DMS153 treated with DMSO at 0.1 percent for 48 hours (cell line): ENCODE data around the gene CFAP210.

ENCODE experiments used
- DNase-seq: peaks from one replicate; lab custom pipeline; 2025; ENCODE audit not compliant: unreplicated experiment; lab: John Stamatoyannopoulos, UW

The CFAP210 gene

GRCh38 chr2:169694113-169694893, at the start of gene CFAP210, which contains the start of gene PHOSPHO2:
CFAP210 (minus strand) TSS chr2:169694405; CDS start chr2:169694327, 78 bp downstream.
PHOSPHO2 (plus strand) TSS chr2:169694469; CDS start chr2:169700972, 6,503 bp downstream.
- DNase-seq = peak; percentile 90

- DNase-seq = no peak
Measured at GRCh38 chr2:169743549-169743948, 49.3 kb upstream of the CFAP210 start.

- no peak for DNase-seq
Measured at GRCh38 chr2:169739351-169739750, 45.1 kb upstream of the CFAP210 start.

- DNase-seq = no peak
Measured at GRCh38 chr2:169738566-169739229, 44.5 kb upstream of the CFAP210 start.

- DNase-seq = no peak
Measured at GRCh38 chr2:169736902-169737301, 42.7 kb upstream of the CFAP210 start.

DNA sequence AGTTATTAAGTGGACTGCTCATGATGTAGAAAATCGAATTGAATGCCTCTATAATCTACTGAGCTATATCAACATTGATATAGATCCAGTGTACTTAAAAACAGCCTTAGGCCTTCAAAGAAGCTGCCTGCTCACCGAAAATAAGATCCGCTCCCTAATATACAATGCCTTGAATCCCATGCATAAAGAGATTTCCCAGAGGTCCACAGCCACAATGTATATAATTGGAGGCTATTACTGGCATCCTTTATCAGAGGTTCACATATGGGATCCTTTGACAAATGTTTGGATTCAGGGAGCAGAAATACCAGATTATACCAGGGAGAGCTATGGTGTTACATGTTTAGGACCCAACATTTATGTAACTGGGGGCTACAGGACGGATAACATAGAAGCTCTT, 41.4 kb upstream of the CFAP210 start:
- no peak for DNase-seq

DNA sequence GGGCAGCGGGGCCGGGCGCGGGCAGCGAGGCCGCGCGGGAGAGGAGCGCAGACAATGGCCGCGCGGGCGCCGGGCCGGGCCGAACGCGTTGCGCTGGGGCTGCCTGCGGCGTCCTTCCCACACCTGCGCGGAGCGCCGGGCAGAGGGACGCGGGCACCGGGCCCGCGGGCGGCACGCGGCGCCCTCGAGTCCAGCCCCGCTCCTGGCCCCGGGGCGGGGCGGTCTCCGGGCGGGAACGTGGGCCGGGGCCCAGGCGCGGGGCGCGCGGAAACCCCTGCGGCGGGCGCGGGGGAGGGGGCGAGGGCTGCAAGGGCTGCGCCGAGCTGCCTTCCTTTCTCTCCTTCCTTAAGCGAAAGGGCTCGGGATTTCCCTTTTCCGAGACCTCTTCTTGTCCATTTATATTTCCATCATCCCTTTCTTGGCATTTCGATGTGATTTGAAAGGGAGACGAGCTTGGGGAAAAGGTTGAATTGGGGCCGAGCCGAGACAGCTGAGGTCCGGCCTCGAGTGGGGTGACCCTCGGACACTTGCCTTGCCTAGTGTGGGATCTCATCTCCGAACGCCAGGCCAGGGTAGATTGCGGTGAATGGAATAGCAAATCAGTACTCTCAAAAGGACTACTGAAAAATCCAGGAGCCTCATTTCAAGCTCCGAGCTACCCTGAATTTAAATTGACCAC, 40.1 kb upstream of the CFAP210 start:
- no peak for DNase-seq

DNA sequence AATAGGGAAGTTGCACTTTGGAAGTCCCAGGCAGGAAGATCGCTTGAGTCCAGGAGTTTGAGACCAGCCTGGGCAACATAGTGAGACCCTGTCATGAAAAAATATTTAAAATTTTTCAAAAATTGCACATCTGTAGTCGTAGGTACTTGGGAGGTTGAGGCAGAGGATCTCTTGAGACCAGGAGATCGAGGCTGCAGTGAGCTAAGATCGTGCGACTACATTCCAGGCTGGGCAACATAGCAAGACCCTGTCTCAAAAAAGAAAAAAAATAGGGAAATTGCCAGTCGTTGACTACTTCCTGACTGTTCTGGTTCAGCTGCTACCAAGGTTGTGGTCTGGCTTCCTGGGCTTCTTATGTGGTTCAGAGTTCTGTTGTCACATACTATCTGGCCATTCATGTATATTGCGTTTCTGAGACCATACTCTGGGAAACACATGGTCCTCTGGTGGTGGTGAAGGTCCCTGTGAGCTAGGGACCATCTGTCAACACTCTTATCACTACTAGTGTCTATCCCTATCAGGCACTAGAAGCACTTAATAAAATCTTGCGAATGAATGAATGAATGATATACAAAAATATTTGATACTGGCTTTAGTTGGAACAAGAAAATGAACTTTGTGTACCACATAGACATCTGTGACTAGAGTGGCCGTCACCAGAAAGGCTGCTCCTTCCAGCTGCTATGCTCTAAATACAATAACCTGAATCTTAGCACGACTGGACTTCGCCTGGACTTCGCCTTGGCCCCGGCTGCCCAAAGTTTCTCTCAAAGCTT, 38.6 kb upstream of the CFAP210 start:
- no peak for DNase-seq

DNA sequence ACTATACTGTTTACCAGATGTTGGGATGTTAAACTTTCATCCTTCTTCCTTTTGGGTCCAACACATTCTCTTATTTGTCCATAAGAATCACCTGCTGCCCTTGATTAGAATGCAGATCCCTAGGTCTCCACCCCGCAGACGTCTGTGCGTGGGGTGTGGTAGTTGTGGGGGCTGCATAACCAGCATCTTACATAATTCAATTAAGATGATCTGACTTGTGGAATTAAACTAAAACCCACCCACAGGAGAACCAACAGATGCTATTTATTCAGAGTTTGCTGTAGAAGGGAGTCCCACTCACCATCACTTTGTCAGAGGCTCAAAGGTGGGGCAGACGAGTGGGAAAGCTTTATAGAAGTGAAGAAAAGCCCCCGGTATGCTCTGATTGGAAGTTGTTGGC, 37.9 kb upstream of the CFAP210 start:
- DNase-seq = no peak

DNA sequence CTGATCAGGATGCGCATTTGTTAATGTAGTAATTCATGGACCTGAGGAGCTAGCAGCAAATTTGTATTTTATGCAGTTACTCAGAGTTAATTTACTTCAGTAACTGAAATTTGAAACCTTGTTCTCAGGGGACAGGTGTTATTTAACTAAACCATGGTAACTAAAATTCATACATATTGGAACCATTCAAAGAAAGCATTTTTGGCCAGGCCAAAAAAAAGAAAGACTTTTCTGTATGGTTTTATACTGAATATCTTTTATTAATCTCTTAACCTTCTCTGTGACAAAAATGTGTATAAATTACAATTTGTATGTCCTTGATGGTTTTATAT, 35.0 kb upstream of the CFAP210 start:
- DNase-seq = no peak

- DNase-seq = no peak
Measured at GRCh38 chr2:169727065-169727464, 32.9 kb upstream of the CFAP210 start.

- no peak for DNase-seq
Measured at GRCh38 chr2:169721016-169721415, 26.8 kb upstream of the CFAP210 start.

DNA sequence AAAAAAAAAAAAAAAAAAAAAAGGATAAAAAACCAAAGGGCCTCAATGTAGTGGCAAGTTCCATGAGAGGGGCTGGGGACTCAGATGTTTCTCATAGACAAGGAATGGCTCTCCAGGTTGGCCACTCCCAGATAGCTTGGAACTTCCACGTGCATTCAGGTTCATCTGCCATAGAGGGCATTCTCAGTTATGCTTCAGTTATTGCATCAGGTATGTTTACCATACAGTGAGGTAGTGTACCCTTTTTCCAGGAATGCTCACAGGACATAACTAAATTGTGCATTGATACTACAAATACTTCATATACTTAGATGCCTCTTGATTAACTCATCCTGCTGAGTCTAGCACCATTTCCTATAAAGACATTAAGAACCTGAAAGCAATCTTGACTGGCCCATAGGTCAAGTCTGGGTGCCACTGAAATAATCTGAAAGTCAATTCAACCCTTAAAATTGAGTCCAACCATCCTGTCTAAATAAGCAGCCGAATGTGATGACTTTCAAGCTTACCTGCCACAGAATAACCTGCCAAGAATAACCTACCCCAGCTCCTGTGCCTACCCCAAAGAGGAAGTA, 24.8 kb upstream of the CFAP210 start:
- DNase-seq = no peak

DNA sequence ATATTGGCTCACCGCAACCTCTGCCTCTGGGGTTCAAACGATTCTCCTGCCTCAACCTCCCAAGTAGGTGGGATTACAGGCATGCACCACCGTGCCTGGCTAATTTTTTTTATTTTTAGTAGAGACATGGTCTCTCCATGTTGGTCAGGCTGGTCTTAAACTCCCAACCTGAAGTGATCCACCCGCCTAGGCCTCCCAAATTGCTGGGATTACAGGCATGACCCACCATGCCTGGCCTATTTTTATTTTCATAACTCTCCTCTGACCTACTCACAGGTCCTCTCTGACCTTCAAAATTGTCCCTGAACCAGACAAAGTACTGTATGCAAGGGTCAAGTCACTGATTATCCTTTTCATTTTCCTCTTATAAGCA, 23.5 kb upstream of the CFAP210 start:
- no peak for DNase-seq

DNA sequence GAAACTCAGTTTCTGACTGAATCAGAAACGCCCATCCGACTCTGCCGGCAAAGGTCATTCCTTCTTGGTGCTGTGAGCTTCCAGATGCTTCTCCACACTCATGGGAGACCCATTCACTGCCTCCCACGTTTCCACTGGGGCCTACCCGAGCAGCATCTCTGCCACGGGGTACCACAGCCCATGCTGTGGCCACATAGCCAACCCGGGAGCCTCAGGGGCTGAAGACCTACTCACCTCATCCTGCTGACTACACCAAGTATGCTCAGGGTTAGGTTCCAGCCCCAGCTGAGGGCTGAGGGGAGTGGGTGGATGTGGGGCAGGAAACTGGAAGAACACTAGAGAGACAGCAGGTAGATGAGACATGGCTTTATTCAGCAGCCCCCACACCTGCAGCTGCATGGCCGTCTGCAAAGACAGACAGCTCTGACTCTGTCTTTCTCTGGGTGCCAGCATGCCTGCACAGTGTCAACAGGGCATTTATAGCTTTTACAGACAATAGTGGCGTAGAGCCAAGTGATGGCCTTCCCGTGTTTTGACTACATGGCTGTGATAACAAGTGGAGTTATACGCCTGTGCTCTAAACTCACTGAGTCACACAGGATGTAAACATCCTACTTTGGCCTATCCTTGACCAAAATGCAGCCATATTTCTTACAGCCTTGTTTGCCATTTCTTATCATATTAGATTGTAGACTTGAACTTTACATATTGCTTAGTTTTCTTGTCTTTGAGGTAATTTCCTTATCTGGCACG, 22.9 kb upstream of the CFAP210 start:
- peak; percentile 8 for DNase-seq

- DNase-seq = no peak
Measured at GRCh38 chr2:169716238-169716886, 22.2 kb upstream of the CFAP210 start.

GRCh38 chr2:169715379-169716237, 21.4 kb upstream of the CFAP210 start:
- peak; percentile 6 for DNase-seq

- DNase-seq = no peak
Measured at GRCh38 chr2:169714699-169715098, 20.5 kb upstream of the CFAP210 start.

GRCh38 chr2:169713331-169713730, 19.1 kb upstream of the CFAP210 start:
- no peak for DNase-seq
